PC-9 (cell line): ENCODE results near the gene CCDC69. TPM values are rescaled to one million over a fixed set of nuclear protein-coding genes. Genes with fewer than 3 reads are reported as not detected.

Source experiments
- BruUV-seq: library from RNA; stranded (reverse); fragments of 400-500 nt; replicated peaks from 2 replicates; lab custom pipeline; 2021; lab: Mats Ljungman, UMichigan
- CTCF ChIA-PET: fragments of 300-600 bp; sonication (Branson Sonifier 250); formaldehyde crosslinking; loops from one replicate; lab custom pipeline; 2022; ENCODE audit warnings: antibody characterized with exemption; lab: Charles Lee
- POLR2A ChIA-PET: fragments of 300-600 bp; sonication (Branson Sonifier 250); formaldehyde crosslinking; loops from one replicate; lab custom pipeline; 2022; ENCODE audit warnings: antibody characterized with exemption; ENCODE audit not compliant: unreplicated experiment; lab: Charles Lee
- DNase-seq, 2 experiments: peaks; one replicate each; pipeline versions ENCODE4 v3.0.0 to v3.0.0-alpha.2; 2015 to 2022; ENCODE audit warnings: mixed read lengths in 1 of 2
- H2AFZ ChIP-seq: fragments of 200-600 bp; sonication (generic); 2 replicates; pipeline ENCODE4 v1.8.1; 2017; ENCODE audit warnings: antibody characterized with exemption
- H3F3A ChIP-seq: fragments of 200-600 bp; sonication (generic); 2 replicates; pipeline ENCODE4 v1.8.1; 2017; ENCODE audit warnings: antibody characterized with exemption, mild to moderate bottlenecking, low read depth; ENCODE audit not compliant: insufficient read depth
- H3K27ac ChIP-seq: fragments of 200-600 bp; sonication (generic); 2 replicates; pipeline ENCODE4 v1.6.1; 2016; ENCODE audit warnings: mixed run types
- H3K27me3 ChIP-seq: fragments of 200-600 bp; sonication (generic); 2 replicates; pipeline ENCODE4 v1.6.1; 2016; ENCODE audit warnings: low read depth, mixed run types; ENCODE audit not compliant: insufficient read depth
- H3K36me3 ChIP-seq: fragments of 200-600 bp; sonication (generic); 2 replicates; pipeline ENCODE4 v1.6.1; 2016; ENCODE audit warnings: low read depth, mixed run types
- H3K4me1 ChIP-seq: fragments of 200-600 bp; sonication (generic); replicated peaks from 2 replicates; pipeline ENCODE4 v1.6.1; 2016; ENCODE audit warnings: mixed run types; ENCODE audit not compliant: insufficient read depth
- H3K4me2 ChIP-seq: fragments of 200-600 bp; sonication (generic); 2 replicates; pipeline ENCODE4 v1.6.1; 2017; ENCODE audit warnings: mixed run types
- H3K4me3 ChIP-seq: fragments of 200-600 bp; sonication (generic); 2 replicates; pipeline ENCODE4 v1.6.1; 2016; ENCODE audit warnings: mixed run types
- H3K79me2 ChIP-seq: fragments of 200-600 bp; sonication (generic); 2 replicates; pipeline ENCODE4 v1.6.1; 2017; ENCODE audit warnings: low read depth, mixed run types
- H3K9me2 ChIP-seq: fragments of 200-600 bp; sonication (generic); 2 replicates; pipeline ENCODE4 v1.8.1; 2017; ENCODE audit warnings: mild to moderate bottlenecking; ENCODE audit not compliant: insufficient read depth
- H3K9me3 ChIP-seq: fragments of 200-600 bp; sonication (generic); 2 replicates; pipeline ENCODE4 v1.8.1; 2016; ENCODE audit warnings: low read depth; ENCODE audit not compliant: insufficient read depth
- H4K20me1 ChIP-seq: fragments of 200-600 bp; sonication (generic); 2 replicates; pipeline ENCODE4 v1.8.1; 2017; ENCODE audit not compliant: insufficient read depth
- EZH2 ChIP-seq: fragments of 200-600 bp; sonication (generic); IDR thresholded peaks from 2 replicates; pipeline ENCODE4 v1.8.0; 2017; ENCODE audit warnings: antibody characterized with exemption, low read depth
- intact Hi-C: fragments of 100-400 bp; cut with micrococcal nuclease; formaldehyde crosslinking; loops from one replicate; pipeline ENCODE4 v1.10.0; 2022; ENCODE audit not compliant: unreplicated experiment
- total RNA-seq: library from RNA; stranded (reverse); gene quantifications from 2 replicates; pipeline ENCODE4 v1.2.3, GENCODE V29; 2021
- TF ChIP-seq, protein P1 (sequence below): fragments of 200-600 bp; sonication (generic); conservative IDR thresholded peaks from 2 replicates; pipeline ENCODE4 v1.6.1; 2017; ENCODE audit warnings: mixed run types, antibody characterized with exemption, mild to moderate bottlenecking, moderate library complexity

CCDC69 gene
- total RNA-seq, 1 experiment from 2014 or later: 0.50 TPM

DNA sequence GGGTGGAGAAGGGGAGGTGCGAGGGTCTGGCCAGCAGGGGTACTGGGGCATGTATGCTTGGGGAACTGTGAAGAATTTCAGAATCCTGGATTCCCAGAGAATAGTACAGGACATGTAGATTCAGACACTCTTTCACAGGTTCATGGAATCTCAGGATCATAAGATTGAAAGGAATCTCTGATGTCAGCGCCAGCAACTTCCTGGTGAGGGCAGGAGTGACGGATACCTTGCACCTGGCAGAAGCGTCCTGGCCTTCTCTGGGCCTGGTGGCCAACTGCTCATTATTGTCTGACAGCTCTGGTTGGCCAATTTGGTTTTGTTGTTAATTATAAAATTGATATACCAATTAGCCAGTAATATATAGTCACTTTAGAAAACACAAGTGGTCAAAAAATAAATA, 36.0 kb upstream of the CCDC69 start:
- TF ChIP-seq, protein P1, sequence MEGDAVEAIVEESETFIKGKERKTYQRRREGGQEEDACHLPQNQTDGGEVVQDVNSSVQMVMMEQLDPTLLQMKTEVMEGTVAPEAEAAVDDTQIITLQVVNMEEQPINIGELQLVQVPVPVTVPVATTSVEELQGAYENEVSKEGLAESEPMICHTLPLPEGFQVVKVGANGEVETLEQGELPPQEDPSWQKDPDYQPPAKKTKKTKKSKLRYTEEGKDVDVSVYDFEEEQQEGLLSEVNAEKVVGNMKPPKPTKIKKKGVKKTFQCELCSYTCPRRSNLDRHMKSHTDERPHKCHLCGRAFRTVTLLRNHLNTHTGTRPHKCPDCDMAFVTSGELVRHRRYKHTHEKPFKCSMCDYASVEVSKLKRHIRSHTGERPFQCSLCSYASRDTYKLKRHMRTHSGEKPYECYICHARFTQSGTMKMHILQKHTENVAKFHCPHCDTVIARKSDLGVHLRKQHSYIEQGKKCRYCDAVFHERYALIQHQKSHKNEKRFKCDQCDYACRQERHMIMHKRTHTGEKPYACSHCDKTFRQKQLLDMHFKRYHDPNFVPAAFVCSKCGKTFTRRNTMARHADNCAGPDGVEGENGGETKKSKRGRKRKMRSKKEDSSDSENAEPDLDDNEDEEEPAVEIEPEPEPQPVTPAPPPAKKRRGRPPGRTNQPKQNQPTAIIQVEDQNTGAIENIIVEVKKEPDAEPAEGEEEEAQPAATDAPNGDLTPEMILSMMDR: no peak
- no peak for TF ChIP-seq EZH2
- no peak overlapping the region for H3K4me2 ChIP-seq
- H3K9me2 ChIP-seq: no peaks in the 10 kb centered on the region
- H3K4me3 ChIP-seq: no peak overlapping the region
- no peaks in the 10 kb centered on the region for H4K20me1 ChIP-seq
- ChIA-PET CTCF (no interaction called here), POLR2A (no interaction called here)
- no peak for DNase-seq
- H3K36me3 ChIP-seq: no peaks in the 10 kb centered on the region; the same call in 1 of the 2 replicates
- H3F3A ChIP-seq: peaks cover 25% of the 10 kb centered on the region; the same call in 1 of the 2 replicates
- no peak overlapping the region for H2AFZ ChIP-seq
- H3K27ac ChIP-seq: no peak overlapping the region
- peaks cover 32% of the 10 kb centered on the region for H3K4me1 ChIP-seq
- 0 out of 2 replicates have a peak, but pooled peaks cover 5% of the 10 kb centered on the region for H3K9me3 ChIP-seq
- BruUV-seq: no TSS peak
- H3K27me3 ChIP-seq: no peaks in the 10 kb centered on the region
- peaks cover 9% of the 10 kb centered on the region; the same call in 1 of the 2 replicates for H3K79me2 ChIP-seq
- intact Hi-C loops: no loop called here

DNA sequence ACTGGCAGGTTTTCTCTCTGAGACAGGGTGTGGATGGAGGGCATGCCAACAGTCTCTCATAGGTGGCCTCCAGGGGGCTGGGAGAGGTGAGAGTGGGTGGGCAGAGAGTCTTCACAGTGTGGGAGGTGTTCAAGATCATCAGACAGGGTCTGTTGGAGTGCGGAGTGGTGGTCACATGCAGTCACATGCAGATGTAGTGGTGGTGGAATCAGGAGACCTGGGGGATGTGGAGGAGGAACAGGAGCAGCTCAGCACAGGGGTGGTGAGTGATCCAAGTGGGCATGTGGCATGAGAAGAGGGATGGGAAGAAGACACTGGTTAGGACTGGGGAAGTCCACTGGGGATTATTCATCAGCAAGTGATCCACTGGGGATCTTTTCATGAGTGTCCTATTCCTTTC, 34.9 kb upstream of the CCDC69 start:
- intact Hi-C loops: no loop called here
- ChIA-PET CTCF (no interaction called here), POLR2A (no interaction called here)
- H3K4me2 ChIP-seq: no peak overlapping the region
- no peak overlapping the region for H3K4me3 ChIP-seq
- 0 out of 2 replicates have a peak, but pooled peaks cover 5% of the 10 kb centered on the region for H3K9me3 ChIP-seq
- no peaks in the 10 kb centered on the region for H3K27me3 ChIP-seq
- TF ChIP-seq, protein P1: no peak
- no peak for TF ChIP-seq EZH2
- H4K20me1 ChIP-seq: no peaks in the 10 kb centered on the region
- no peak overlapping the region for H2AFZ ChIP-seq
- no peak overlapping the region for H3K27ac ChIP-seq
- peaks cover 17% of the 10 kb centered on the region; the same call in 1 of the 2 replicates for H3F3A ChIP-seq
- H3K79me2 ChIP-seq: peaks cover 9% of the 10 kb centered on the region; the same call in 1 of the 2 replicates
- peaks cover 23% of the 10 kb centered on the region for H3K4me1 ChIP-seq
- H3K36me3 ChIP-seq: no peaks in the 10 kb centered on the region; the same call in 1 of the 2 replicates
- H3K9me2 ChIP-seq: no peaks in the 10 kb centered on the region
- DNase-seq: no peak
- no TSS peak for BruUV-seq

DNA sequence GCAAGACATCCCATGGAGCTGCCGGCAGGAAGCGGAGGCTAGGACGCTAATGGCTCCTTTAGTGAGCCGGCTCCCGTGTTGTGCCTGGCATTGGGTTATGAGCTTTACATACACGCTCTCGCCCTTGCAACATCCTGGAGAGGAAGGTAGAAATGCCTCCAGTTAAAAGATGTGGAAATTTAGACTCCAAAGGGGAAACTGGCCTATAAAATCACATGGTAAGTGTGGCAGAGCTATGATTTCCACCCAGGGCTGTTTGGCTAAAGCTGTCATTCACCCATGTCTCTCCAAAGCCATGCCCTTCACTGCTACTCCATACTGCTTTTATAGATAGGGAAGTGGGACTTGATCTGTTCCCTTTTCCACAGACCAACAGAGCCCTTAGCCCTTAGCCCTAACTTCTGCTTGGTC, 34.3 kb upstream of the CCDC69 start:
- Histone ChIP-seq H3K79me2 (peaks cover 9% of the 10 kb centered on the region; the same call in 1 of the 2 replicates), H3K36me3 (no peaks in the 10 kb centered on the region; the same call in 1 of the 2 replicates), H3K27ac (peak overlapping the region; percentile 53), H3K4me1 (peaks cover 22% of the 10 kb centered on the region), H3K9me2 (no peaks in the 10 kb centered on the region), H3K9me3 (0 out of 2 replicates have a peak, but pooled peaks cover 5% of the 10 kb centered on the region), H3K27me3 (no peaks in the 10 kb centered on the region), H3K4me3 (no peak overlapping the region), H2AFZ (no peak overlapping the region), H3K4me2 (0 out of 2 replicates have a peak overlapping the region, but pooled peaks have one; percentile 21), H4K20me1 (no peaks in the 10 kb centered on the region), H3F3A (peaks cover 13% of the 10 kb centered on the region; the same call in 1 of the 2 replicates)
- POLR2A ChIA-PET: no interaction called here
- intact Hi-C loops: no loop called here
- BruUV-seq: no TSS peak
- TF ChIP-seq, protein P1: no peak
- no peak for TF ChIP-seq EZH2
- CTCF ChIA-PET: no interaction called here
- no peak for DNase-seq
